Urinary bladder (tissue), 4 donors: Measurements from ENCODE around the gene PHF19. TPM values are rescaled to one million over a fixed set of nuclear protein-coding genes. Genes with fewer than 3 reads are reported as not detected.

Experiments used
- DNase-seq: peaks from one replicate; pipeline ENCODE4 v3.0.0-alpha.2; 2015; ENCODE audit errors: extremely low spot score
- H3K27ac ChIP-seq: one replicate; pipeline ENCODE4 v1.5.1; 2013; ENCODE audit warnings: low read depth, mild to moderate bottlenecking, moderate library complexity
- H3K36me3 ChIP-seq: one replicate; pipeline ENCODE4 v1.6.1; 2013; ENCODE audit warnings: mild to moderate bottlenecking, moderate library complexity; ENCODE audit not compliant: insufficient read depth
- H3K4me1 ChIP-seq: one replicate; pipeline ENCODE4 v1.6.1; 2013; ENCODE audit warnings: mild to moderate bottlenecking, moderate library complexity; ENCODE audit not compliant: insufficient read depth
- H3K4me3 ChIP-seq: one replicate; pipeline ENCODE4 v1.5.1; 2013; ENCODE audit warnings: low read depth, low read length
- WGBS: extraction: QIAGEN DNeasy Blood & Tissue Kit; methylation state at CpG from one replicate; pipeline ENCODE4 v1.1.7; 2013; 5-methylcytosine and 5-hydroxymethylcytosine counted together
- polyA plus RNA-seq: library from polyadenylated mRNA; stranded (reverse); fragments of 200-250 nt; gene quantifications from one replicate; pipeline ENCODE4 v1.2.3, GENCODE V29; 2013
- total RNA-seq: library from RNA; depleted of rRNA; stranded (reverse); fragments of >200 nt; gene quantifications from one replicate; pipeline ENCODE4 v1.2.3, GENCODE V29; 2014
- donor health status: healthy with polysubstance abuse.
- donor health status: healthy.

Gene PHF19
- total and polyA plus RNA-seq, 2 donors, result 36.6 to 44.6 TPM

DNA sequence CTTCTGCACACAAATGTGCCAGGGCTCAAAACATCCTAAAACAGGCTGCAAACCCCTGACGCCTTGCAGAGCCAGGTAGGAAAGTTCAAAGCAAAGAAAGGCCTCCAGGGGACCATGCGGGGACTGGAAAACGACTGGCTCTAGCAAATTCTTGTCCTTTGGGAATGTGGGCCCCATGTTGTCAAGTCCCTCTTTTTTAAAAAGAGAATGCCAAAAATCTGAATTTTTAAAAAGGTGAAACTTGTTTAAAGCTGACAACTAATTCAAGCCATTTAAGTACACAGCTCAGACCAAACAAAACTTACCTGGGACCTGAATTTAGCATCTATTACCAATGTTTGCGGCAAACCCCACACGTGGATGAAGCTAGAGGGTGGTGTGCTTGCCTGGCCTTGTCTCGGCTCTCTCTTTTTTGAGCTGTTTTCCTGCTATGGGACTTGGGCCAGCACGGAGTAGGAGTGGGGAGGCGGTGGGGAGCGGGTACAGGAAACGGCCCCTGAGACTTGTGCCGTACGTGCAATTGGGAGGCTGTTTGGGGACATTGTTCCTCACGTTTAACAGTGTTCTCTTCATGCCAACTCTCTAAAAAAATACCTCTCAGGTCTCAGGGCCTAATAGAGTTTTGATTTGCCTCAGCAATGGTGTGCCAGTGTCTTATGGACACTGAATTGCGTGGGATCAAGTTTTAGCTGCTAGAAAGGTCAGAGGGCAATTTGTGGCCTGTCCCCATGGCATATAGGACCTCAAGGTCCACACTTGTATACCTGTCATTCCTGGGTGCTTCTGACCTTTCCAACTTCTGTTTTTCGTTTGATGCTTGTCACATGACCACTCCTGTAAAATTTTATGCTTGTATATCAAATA, 15.1 kb upstream of the PHF19 start:
- Histone ChIP-seq H3K4me1 (no peaks in the 10 kb centered on the region), H3K27ac (peak overlapping the region; percentile 26), H3K4me3 (no peak overlapping the region), H3K36me3 (no peaks in the 10 kb centered on the region)
- no peak for DNase-seq
- 67% methylated on average over 15 of the region's 15 CpGs for WGBS

GRCh38 chr9:120891245-120891883, 14.4 kb upstream of the PHF19 start:
- DNase-seq, result no peak
- H3K4me1 ChIP-seq, result no peaks in the 10 kb centered on the region
- no peaks in the 10 kb centered on the region for H3K36me3 ChIP-seq
- peak overlapping the region; percentile 83 for H3K27ac ChIP-seq
- H3K4me3 ChIP-seq, result no peak overlapping the region
- 79% methylated on average over 10 of the region's 10 CpGs for WGBS

- Histone ChIP-seq H3K36me3 (no peaks in the 10 kb centered on the region), H3K4me3 (no peak overlapping the region), H3K27ac (peak overlapping the region; percentile 83), H3K4me1 (no peaks in the 10 kb centered on the region)
- no peak for DNase-seq
- 49% methylated on average over 14 of the region's 14 CpGs for WGBS
These were observed 13.6 kb upstream of the PHF19 start for GRCh38 chr9:120890320-120891244.

DNA sequence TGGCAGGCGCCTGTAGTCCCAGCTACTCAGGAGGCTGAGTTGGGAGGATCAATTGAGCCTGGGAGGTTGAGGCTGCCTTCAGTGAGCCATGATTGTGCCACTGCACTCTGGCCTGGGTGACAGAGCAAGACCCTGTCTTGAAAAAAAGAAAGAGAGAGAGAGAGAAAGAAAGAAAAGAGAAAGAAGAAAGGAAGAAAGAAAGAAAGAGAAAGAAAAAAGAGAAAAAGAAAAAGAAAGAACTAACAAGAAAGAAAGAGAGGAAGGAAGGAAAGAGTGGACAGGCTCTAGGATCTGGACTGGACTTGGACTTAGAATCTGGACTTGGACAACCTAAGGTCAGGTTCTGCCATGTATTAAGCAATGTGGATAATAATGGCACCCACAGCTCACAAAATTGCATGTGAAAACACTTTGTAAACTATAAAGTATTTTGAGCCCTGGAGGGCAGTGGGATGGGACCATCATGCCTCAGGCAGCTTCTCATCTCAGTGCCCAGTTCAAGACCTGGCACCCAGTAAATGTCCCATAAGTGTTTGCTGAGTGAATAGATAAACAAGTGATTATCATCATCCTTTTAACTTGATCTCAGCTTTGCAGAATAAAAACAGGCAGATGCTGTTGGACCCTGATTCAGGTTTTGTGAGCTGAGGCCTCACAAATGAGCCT, 12.8 kb upstream of the PHF19 start:
- 99% methylated on average over 1 of the region's 1 CpG for WGBS
- no peak for DNase-seq
- Histone ChIP-seq H3K4me1 (no peaks in the 10 kb centered on the region), H3K36me3 (no peaks in the 10 kb centered on the region), H3K27ac (peak overlapping the region; percentile 13), H3K4me3 (no peak overlapping the region)

GRCh38 chr9:120888626-120889025, 11.6 kb upstream of the PHF19 start:
- Histone ChIP-seq H3K36me3 (no peaks in the 10 kb centered on the region), H3K27ac (no peak overlapping the region), H3K4me3 (no peak overlapping the region), H3K4me1 (no peaks in the 10 kb centered on the region)
- no peak for DNase-seq

- H3K4me1 ChIP-seq, result no peaks in the 10 kb centered on the region
- no peak overlapping the region for H3K4me3 ChIP-seq
- no peak overlapping the region for H3K27ac ChIP-seq
- H3K36me3 ChIP-seq, result no peaks in the 10 kb centered on the region
- 58% methylated on average over 8 of the region's 8 CpGs for WGBS
- no peak for DNase-seq
These were observed 9.5 kb upstream of the PHF19 start for GRCh38 chr9:120886490-120886967.

GRCh38 chr9:120885958-120886357, 9.0 kb upstream of the PHF19 start:
- WGBS, result 29% methylated on average over 5 of the region's 5 CpGs
- no peak overlapping the region for H3K27ac ChIP-seq

DNA sequence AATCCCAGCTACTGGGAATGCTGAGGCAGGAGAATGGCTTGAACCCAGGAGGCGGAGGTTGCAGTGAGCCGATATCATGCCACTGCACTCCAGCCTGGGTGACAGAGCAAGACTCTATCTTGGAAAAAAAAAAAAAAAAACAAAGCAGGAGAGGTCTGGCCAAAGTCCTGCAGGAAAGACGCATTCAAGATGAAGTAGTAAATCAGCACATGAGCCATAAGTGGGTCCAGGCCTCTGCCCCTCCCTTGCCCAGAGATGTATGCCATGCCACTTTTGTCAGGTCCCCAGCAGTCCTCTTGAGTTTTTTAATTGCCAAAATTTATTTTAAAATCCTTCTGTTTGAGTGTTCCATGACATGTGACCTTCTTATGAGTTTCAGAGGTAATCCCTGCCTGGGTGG, 8.5 kb upstream of the PHF19 start:
- H3K4me3 ChIP-seq, result no peak overlapping the region
- H3K27ac ChIP-seq, result no peak overlapping the region
- WGBS, result 32% methylated on average over 3 of the region's 3 CpGs
- no peak for DNase-seq
- no peaks in the 10 kb centered on the region for H3K4me1 ChIP-seq
- no peaks in the 10 kb centered on the region for H3K36me3 ChIP-seq

More at GRCh38 chr9:120885958-120886357, 9.0 kb upstream of the PHF19 start:
- DNase-seq, result no peak
- H3K4me3 ChIP-seq, result no peak overlapping the region
- no peaks in the 10 kb centered on the region for H3K4me1 ChIP-seq
- H3K36me3 ChIP-seq, result no peaks in the 10 kb centered on the region

- Histone ChIP-seq H3K4me3 (no peak overlapping the region), H3K36me3 (no peaks in the 10 kb centered on the region), H3K27ac (no peak overlapping the region), H3K4me1 (no peaks in the 10 kb centered on the region)
- WGBS, result 85% methylated on average over 3 of the region's 3 CpGs
- no peak for DNase-seq
These were observed 6.6 kb upstream of the PHF19 start for GRCh38 chr9:120883608-120883996.

- no peaks in the 10 kb centered on the region for H3K4me1 ChIP-seq
- 87% methylated on average over 10 of the region's 10 CpGs for WGBS
These were observed 6.1 kb upstream of the PHF19 start for GRCh38 chr9:120882935-120883607.

DNA sequence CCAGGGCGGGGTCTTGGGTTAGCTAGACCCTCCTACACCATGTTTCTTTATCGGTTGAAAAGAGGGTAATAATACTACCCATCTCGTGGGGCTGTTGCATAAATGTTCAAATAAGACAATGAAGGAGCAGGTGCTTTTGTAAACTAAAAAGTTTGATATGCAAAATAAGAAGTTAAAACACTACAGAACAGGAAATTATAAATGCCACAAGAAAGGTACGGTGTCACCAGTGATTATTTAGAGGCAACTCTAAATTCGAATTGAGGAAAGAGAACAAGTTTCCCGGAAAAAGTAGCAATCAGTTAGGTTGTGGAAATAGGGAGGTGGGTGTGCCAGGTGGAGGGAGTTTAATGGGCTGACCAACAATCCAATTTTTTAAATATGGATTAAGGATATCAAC, 2.5 kb upstream of the PHF19 start:
- DNase-seq, result no peak
- H3K36me3 ChIP-seq, result no peaks in the 10 kb centered on the region
- H3K27ac ChIP-seq, result no peak overlapping the region
- WGBS, result 82% methylated on average over 6 of the region's 6 CpGs
- H3K4me3 ChIP-seq, result no peak overlapping the region
- H3K4me1 ChIP-seq, result no peaks in the 10 kb centered on the region

More at GRCh38 chr9:120882935-120883607, 6.1 kb upstream of the PHF19 start:
- H3K4me3 ChIP-seq, result no peak overlapping the region
- no peak overlapping the region for H3K27ac ChIP-seq
- H3K36me3 ChIP-seq, result no peaks in the 10 kb centered on the region
- DNase-seq, result no peak

- no peak for DNase-seq
- no peaks in the 10 kb centered on the region for H3K4me1 ChIP-seq
- H3K27ac ChIP-seq, result no peak overlapping the region
- no peaks in the 10 kb centered on the region for H3K36me3 ChIP-seq
- no peak overlapping the region for H3K4me3 ChIP-seq
- 88% methylated on average over 8 of the region's 8 CpGs for WGBS
These were observed 1.5 kb upstream of the PHF19 start for GRCh38 chr9:120878188-120879130.
